HG02884 (cell line): ENCODE results near the gene EGFR.

ENCODE experiments used
- ATAC-seq: cut with Tn5 transposase; IDR thresholded peaks from one replicate; pipeline ENCODE4 v1.9.1; 2021; ENCODE audit warnings: mild to moderate bottlenecking, moderate library complexity; ENCODE audit not compliant: unreplicated experiment

The EGFR gene

DNA sequence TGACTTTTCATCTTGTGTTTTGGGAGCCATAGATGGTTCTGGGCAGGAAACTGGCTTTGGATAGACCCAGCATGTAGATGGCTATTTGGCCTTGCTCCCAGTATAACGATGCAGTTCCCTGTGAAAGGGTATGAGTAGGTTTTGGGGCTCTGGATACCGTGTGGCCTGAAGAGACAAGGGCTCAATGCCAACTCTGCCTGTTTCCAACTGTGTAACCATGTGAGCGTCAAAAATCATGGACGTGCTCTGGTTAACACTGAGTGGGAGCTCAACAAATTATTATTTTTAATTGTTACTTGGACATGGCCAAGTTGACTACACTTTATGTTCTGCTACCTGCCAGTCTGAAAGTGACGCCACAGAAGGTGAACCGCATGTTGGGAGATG lies 41.8 kb downstream of the EGFR start:
- ATAC-seq = no peak

DNA sequence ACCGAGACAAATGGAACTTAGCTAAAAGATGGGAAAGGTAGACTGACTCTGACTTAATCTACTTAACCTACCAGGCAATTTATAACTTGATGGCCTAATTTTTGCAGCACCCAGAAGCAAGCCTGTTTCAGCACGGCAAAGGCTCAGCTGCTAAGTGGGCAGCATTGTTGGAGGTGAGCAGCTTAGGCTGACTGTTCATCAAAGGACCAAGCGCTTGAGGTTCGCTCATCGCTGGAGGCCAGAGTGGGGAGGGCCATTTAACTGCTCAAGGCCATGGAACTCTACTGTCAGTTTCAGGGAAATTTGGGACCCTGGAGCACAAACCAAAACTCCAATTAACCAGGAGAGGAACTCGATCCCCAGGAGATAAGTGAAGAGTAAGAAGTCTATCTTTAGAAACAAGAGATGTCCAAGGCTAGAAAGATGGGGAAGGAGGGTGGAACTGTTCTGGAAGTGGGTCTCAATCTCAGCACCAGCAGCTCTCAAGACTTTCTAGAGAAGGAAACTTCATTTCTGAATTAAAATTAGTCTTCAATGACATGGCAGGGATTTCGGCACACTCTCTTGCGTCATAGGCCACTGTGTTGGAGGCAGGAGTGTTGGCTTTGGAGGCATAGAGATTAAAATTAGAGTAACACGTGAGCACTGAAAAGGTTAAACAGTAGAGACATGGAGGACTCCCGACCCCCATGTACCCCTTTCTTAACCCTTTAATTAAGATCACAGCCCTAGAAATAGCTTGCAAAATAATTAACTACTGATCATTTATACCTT lies 43.1 kb downstream of the EGFR start:
- ATAC-seq = no peak

GRCh38 chr7:55063061-55063460 lies 44.2 kb downstream of the EGFR start:
- ATAC-seq = no peak

- ATAC-seq = no peak
Observed at GRCh38 chr7:55063633-55064032, 44.8 kb downstream of the EGFR start.

DNA sequence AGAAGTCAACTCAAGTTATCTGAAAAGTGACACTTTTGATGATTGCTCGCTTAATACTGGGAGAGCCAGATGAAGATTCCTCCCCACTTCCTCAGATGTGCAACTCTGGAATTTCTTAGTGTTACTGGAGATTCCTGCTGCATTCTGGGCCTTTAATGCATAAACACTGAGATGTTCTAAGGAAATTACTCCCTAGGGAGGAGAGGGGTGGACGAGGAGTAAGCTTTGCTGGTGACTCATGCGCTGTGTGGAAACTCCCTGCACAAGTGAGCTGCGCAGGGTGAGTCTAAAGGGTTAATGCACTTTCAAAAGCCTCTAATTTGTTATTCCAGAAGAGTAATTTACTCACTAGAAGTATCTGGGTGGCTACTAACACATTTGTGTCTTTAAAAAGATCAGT lies 46.3 kb downstream of the EGFR start:
- peak; percentile 66 for ATAC-seq

- peak; percentile 45 for ATAC-seq
Observed at GRCh38 chr7:55065511-55066229, 46.9 kb downstream of the EGFR start.

- no peak for ATAC-seq
Observed at GRCh38 chr7:55066524-55066923, 47.7 kb downstream of the EGFR start.

DNA sequence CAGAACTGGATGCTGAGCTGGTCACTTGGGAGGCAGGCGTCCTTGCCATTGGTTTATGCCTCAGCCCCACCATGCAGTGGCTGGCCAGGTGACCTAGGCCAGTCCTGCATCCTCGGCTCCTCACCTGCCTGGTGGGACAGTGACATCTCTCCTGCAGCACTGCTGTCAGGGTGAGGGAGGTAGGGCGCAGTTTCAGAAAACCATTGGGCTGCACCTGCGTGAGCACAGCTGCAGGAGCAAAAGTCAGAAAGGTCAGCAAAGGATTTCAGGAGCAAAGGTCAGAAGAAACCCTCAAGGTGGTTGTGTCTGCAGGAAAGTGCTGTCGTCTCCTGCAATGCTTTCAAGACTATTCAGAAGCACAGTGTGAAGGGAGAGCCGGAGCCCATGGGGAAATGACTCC lies 48.1 kb downstream of the EGFR start:
- ATAC-seq = no peak

DNA sequence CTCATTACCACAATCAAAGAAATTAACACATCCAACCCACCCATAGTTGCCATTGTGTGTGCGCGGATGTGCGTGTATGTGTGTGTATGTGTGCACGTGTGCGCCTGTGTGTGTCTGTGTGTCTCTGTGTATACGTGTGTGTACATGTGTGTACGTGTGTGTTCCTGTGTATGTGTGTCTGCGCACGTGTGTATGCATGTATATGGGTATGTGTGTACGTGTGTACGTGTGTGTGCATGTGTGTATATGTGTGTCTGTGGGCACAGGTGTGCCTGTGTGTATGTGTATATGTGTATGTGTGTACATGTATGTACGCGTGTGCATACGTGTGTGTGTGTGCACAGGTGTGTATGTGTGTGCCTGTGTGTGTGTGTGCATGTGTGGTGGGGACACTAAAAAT lies 48.9 kb downstream of the EGFR start:
- no peak for ATAC-seq

DNA sequence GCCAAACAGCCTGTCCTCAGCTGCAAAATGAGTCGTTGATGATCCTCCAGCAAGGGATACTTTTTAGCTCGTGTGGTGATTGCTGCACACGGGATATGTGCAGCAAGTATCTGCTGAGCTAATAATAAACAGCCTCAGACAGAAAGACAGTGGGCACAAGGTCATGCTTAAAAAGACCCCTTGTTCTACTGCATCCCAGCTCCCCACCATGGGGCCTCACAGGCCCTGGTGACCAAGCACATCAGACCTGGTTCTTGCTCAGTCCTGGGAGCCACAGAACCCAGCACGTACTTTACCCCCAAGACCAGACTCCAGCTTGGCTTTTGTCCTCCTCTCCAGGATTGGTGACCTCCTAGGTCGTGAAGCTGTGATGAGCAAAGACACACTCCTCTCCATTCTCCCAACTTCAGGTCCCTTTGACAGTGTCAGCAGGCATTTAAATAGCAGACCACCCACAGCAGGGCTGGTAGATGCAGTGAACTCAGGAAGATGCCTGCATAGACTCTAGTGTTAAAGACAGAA lies 50.5 kb downstream of the EGFR start:
- ATAC-seq = no peak

DNA sequence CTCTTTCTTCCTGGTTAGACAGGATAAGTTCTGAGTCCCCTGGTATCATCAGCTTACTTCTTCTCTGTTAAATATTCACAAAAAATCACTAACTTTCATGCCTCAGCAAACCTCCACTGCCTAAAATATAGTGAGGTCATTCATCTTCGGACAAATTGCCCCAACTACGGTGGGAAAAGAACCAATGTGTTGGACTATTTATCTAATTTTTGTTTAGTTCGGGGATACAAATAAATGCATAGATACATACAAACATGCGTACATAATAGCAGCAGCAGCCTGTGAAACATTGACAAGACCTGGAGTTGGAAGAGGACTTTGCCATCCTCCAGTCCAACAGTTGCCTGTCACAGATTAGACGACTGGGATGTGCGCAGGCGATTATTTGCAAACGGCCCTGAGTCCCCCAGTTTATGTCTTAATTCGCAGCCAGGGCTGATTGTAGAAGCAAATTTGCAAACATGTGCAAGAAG lies 51.5 kb downstream of the EGFR start:
- ATAC-seq = no peak

GRCh38 chr7:55070854-55071253 lies 52.0 kb downstream of the EGFR start:
- ATAC-seq = no peak

GRCh38 chr7:55071411-55072175 lies 52.8 kb downstream of the EGFR start:
- ATAC-seq = no peak

GRCh38 chr7:55072251-55072650 lies 53.4 kb downstream of the EGFR start:
- ATAC-seq = no peak

- ATAC-seq = peak; percentile 63
Observed at GRCh38 chr7:55073051-55073511, 54.3 kb downstream of the EGFR start.

DNA sequence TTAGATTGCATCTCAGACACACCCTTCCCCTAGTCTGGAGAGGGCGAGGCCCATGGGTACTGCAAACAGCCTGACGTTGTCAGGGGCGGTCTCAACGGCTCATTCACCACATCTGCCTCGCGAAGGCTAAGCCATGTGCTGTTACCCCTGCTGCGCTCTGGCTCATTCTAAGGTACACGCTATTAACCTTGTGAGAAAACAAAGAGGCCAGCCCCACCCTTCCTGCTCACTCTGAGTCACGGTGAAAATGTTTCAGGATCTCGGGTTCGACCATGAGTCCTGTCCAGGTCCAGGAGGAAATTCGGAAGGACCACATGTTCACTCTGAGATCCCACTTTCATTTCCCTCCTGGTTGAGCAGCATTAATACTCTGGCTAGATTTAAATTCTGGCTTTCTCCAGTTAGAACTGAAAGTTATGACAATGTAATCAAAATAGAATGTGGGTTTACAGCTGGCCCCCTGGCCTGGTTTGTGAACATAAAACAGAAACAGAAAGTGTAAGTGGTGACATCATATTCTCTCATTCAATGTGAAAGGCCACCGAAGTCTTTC lies 55.2 kb downstream of the EGFR start:
- ATAC-seq = peak; percentile 83

DNA sequence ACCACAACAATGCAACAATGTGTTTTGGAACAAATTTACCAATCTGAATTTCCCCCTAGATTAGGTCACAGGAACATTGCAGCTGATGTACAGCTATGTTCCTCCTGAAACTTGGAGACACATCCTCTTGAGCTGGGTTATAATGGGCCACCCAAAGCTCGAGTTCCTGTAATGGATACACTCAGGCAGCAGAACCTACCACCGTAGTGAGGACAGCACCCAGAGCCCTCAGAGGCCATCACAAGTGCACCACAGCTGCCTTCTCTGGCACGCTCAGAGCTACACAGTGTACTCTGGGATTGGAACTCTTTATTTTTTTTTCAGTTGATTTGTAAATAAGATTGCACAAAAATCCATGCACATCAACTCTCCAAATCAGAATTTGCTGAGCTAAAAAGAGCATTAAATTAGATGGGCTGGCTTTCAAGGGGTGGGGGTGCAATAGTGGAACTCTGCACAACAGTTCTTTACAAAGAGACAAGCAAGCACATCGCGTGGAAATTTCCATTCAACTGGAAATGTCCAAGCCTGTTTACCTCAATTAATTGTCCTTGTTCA lies 56.7 kb downstream of the EGFR start:
- ATAC-seq = no peak

DNA sequence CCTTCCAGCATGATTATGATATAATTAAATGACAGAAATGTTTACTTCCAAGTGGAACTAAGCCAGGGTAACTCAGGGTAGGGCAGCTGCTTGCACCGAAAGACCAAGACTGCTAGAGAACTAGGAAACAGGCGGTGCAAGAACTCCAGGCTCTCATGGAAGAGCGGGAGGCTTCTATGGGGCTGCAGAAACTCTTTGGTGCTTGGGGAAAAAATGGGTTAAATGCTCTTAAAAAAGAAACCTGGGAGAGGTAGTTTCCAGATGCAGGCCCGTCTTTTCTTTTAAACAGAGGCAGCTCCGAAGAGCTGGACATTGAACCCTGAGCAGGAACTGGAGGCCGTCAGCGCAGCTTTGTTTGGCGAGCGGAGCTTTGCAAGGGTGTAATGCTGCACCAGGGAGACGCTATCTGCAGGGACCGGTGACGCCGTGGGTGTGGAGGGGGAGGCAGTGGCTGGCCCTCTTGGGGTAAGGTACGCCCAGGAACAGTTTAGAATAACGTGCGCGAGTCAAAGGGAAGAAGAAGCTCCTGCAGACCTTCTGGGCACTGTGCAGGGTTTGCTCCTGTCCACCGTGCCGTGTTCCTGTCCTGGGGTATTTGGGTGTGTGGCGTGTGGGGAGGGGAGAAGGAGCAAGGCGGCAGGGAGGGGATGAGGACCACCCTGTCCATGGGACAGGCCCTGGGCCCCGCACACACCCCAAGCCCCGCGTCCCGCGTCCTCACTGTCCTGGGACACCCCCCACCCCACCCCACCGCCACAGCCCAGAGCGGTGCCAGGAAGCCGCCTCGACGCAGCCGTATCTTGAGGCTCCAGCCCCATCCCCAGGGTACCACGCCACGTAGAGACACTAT lies 59.0 kb downstream of the EGFR start:
- ATAC-seq = no peak

GRCh38 chr7:55078465-55079372 lies 59.9 kb downstream of the EGFR start:
- ATAC-seq = no peak
